Fibroblast of villous mesenchyme (primary cell): ENCODE results near the gene WNT7A. TPM values are rescaled to one million over a fixed set of nuclear protein-coding genes. Genes with fewer than 3 reads are reported as not detected.

Experiments
- DNase-seq: peaks from one replicate; pipeline ENCODE4 v3.0.0-alpha.2; 2010; ENCODE audit warnings: low read depth
- H3K4me3 ChIP-seq: 2 replicates; pipeline ENCODE4 v1.5.1; 2011; ENCODE audit warnings: low read depth, mild to moderate bottlenecking, low read length
- total RNA-seq: library from RNA; depleted of rRNA; stranded (reverse); fragments of >200 nt; gene quantifications from 2 replicates; pipeline ENCODE4 v1.2.3, GENCODE V29; 2012
- TF ChIP-seq, protein P1 (sequence below): IDR thresholded peaks from 2 replicates; pipeline ENCODE4 v1.5.1; 2012; ENCODE audit warnings: low read depth, mild to moderate bottlenecking, low read length; ENCODE audit not compliant: insufficient read depth

The WNT7A gene
- total RNA-seq, 1 donor, result not detected

DNA sequence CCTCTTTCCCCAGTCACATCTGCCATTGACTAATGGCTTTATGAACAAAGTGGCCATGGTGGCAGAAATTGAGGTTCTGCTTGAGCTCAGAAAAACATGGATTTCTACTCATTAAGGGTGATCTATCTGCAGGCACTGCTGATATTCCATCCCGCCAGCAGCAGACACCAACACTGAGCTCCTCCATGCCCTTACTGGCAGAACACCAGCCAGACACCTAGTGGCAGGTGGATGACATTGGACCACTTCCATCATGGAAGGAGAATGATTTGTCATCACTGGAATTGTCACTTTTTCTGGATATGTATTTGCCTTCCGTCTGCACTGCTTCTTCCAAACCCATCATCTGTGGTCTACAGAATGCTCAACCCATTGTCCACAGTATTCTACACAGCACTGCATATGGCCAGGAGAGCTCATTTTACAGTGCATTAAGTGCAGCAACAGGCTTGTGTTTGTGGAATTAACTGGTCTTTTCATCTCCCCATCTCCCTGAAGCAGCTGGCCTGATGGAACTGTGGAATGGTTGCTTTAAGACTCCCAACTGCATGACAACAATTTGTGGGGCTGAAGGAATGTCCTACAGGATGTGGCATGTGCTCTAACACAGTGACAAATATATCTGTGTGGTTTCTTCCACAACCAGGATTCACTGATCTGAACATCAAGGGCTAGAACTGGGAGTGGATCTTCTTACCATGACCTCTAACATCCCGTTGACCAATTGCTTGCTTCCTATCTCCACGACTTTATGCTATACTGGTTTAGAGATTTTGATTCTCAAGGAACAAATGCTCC lies 103.4 kb downstream of the WNT7A start:
- TF ChIP-seq, protein P1, sequence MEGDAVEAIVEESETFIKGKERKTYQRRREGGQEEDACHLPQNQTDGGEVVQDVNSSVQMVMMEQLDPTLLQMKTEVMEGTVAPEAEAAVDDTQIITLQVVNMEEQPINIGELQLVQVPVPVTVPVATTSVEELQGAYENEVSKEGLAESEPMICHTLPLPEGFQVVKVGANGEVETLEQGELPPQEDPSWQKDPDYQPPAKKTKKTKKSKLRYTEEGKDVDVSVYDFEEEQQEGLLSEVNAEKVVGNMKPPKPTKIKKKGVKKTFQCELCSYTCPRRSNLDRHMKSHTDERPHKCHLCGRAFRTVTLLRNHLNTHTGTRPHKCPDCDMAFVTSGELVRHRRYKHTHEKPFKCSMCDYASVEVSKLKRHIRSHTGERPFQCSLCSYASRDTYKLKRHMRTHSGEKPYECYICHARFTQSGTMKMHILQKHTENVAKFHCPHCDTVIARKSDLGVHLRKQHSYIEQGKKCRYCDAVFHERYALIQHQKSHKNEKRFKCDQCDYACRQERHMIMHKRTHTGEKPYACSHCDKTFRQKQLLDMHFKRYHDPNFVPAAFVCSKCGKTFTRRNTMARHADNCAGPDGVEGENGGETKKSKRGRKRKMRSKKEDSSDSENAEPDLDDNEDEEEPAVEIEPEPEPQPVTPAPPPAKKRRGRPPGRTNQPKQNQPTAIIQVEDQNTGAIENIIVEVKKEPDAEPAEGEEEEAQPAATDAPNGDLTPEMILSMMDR, result no peak

DNA sequence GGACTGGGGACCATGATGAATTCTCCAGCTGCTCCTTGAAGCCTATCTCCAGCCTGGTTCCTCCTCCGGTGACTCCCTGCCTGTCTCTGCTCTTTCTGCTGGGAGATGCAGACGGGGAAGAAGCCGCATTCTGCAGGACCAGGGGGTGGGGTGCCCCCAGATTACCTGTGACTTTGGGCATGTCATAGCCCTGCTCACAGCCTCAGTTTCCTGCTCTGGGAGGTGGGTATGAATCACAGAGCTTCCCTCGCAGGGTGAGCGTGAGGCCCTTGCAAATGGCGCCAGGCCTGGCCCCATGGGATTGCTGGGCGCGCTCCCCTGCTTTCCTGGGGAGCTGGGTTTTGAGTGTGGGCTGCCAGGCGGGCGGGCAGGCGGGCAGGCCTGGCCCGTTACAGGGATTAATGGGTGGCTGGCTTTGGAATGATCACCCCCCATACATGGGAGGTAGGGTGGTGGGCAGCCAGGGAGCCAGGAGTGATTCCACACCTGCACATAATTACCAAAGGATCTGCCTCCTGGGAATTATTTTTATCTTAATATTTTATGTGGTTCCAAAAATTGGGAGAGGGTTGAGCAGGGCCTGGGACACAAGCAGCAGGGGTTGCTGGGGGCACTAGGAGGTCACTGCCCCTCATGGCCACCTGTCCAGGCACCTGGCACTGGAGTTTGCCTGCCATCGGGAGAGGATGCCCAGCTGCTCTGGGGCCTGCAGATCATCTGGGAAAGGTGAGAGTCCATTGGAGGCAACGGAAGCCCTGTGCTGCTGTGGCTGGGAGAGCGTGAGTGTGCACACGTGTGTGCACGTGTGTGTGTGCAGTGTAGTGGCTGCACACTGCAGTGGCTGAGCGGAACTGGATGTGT lies 106.8 kb downstream of the WNT7A start:
- DNase-seq, result no peak
- TF ChIP-seq, protein P1, result no peak
- H3K4me3 ChIP-seq, result no peak overlapping the region

More for the DNA sequence above, 103.4 kb downstream of the WNT7A start:
- H3K4me3 ChIP-seq, result no peak overlapping the region
- DNase-seq, result no peak

- TF ChIP-seq, protein P1, result no peak
- DNase-seq, result no peak
- no peak overlapping the region for H3K4me3 ChIP-seq
These were observed 107.5 kb downstream of the WNT7A start for GRCh38 chr3:13772321-13772745.

- no peak for DNase-seq
- TF ChIP-seq, protein P1, result no peak
- no peak overlapping the region for H3K4me3 ChIP-seq
These were observed 108.4 kb downstream of the WNT7A start for GRCh38 chr3:13771496-13771895.

GRCh38 chr3:13770170-13771169 lies 109.4 kb downstream of the WNT7A start:
- no peak for DNase-seq
- H3K4me3 ChIP-seq, result no peak overlapping the region
- TF ChIP-seq, protein P1, result no peak

DNA sequence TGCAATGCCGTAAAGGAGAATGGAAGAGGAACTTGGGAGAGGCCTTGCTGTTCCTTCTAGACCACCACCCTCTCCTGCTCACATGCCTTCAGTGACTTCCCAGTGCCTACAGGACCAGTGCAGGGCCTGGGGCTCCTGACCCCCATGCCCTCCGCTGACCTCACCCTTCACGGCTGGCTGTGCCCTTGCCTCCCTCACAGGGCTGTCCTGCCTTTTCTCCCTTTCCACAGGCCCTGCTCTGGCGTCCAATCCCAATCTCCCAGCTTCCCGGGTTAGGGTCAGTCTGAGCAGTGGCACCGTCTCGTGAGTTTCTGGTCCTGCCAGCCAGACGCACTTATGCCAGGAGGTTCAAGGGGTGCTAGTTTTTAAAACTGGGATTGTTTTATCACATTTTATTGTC lies 110.4 kb downstream of the WNT7A start:
- no peak for DNase-seq
- TF ChIP-seq, protein P1, result no peak
- H3K4me3 ChIP-seq, result no peak overlapping the region
